ENCODE results near the gene GNAI2.

GNAI2 gene

DNA sequence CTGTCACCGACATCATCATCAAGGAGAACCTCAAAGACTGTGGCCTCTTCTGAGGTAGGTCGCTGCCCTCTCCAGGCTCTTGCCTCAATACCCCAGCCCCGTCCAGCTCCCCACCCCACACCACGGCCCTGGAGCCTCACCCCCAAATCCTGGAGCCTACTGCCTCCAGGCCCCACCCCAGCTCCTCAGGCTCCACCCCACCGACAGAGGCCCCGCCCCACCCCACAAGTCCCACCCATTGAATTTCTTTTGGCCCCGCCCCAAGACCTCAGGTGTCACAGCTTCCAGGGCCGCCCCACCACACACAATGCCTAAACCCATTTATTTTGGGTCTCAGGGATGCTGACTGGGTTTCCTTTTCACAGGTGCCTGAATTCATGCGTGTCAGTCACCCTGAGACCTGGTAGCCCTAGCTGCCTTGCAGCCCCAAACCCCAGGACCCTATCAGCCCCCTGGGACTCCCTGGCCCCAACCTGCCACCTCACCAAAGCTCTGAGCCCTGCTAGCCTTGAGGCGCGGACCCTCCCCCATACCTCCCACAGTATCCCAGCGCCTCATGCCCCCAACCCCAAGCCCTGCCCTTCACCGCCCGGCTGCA, 41.0 kb upstream of the GNAI2 start:
- H3K9me3 Mint-ChIP-seq = no peaks in the 10 kb centered on the region
- no peak overlapping the region for H3K4me3 Mint-ChIP-seq
- peaks cover 14% of the 10 kb centered on the region for H3K27me3 Mint-ChIP-seq (ENCODE audit: low read depth)
- H3K36me3 Mint-ChIP-seq (ENCODE audit: low read depth) = no peaks in the 10 kb centered on the region
- H3K4me1 Mint-ChIP-seq = no peaks in the 10 kb centered on the region
- TF ChIP-seq, protein P1, sequence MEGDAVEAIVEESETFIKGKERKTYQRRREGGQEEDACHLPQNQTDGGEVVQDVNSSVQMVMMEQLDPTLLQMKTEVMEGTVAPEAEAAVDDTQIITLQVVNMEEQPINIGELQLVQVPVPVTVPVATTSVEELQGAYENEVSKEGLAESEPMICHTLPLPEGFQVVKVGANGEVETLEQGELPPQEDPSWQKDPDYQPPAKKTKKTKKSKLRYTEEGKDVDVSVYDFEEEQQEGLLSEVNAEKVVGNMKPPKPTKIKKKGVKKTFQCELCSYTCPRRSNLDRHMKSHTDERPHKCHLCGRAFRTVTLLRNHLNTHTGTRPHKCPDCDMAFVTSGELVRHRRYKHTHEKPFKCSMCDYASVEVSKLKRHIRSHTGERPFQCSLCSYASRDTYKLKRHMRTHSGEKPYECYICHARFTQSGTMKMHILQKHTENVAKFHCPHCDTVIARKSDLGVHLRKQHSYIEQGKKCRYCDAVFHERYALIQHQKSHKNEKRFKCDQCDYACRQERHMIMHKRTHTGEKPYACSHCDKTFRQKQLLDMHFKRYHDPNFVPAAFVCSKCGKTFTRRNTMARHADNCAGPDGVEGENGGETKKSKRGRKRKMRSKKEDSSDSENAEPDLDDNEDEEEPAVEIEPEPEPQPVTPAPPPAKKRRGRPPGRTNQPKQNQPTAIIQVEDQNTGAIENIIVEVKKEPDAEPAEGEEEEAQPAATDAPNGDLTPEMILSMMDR (IDR thresholded peaks at IDR 0.05; ENCODE audit: unreplicated experiment in 3 of 3) = no peak
- no peak overlapping the region for H3K27ac Mint-ChIP-seq

DNA sequence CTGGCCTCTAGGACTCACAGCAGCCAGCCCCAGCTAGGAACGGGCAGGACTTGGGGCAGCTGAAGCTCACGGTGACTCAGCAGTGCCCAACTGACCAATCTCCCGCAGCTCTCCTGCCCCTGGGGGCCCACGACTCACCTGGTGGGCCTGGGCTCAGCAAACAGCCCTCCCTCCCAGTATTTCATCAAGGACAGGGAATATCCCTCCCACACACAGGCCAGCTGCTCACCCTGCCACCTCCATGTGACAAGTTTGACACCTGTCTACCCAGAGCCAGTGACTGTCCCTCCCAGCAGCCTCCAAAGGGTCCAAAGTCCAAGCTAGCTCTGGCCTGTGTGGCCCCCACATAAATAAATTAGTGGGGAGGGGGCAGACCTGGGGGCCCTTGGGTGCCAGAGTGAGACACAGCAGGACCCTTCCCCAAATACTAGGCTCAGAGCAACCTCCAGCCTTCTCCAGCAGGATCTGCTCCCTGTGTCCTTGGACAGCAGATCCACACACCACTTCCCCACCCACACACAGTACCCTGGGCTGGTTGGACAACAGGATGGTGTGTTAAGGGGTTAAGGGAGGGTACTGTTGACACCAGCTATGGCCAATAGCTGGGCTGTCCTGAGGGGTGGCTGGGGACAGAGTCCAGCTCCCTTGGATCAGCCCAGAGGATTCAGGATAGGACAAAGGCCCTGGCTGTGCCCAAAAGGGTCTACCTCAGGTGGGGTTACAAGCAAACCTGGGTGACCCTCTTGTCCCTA, 40.3 kb upstream of the GNAI2 start:
- Mint-ChIP-seq H3K4me1 (no peaks in the 10 kb centered on the region), H3K9me3 (no peaks in the 10 kb centered on the region), H3K27me3 (ENCODE audit: low read depth) (peaks cover 15% of the 10 kb centered on the region), H3K4me3 (no peak overlapping the region), H3K36me3 (ENCODE audit: low read depth) (no peaks in the 10 kb centered on the region), H3K27ac (no peak overlapping the region)
- TF ChIP-seq, protein P1 (IDR thresholded peaks at IDR 0.05; ENCODE audit: unreplicated experiment in 3 of 3) = no peak

DNA sequence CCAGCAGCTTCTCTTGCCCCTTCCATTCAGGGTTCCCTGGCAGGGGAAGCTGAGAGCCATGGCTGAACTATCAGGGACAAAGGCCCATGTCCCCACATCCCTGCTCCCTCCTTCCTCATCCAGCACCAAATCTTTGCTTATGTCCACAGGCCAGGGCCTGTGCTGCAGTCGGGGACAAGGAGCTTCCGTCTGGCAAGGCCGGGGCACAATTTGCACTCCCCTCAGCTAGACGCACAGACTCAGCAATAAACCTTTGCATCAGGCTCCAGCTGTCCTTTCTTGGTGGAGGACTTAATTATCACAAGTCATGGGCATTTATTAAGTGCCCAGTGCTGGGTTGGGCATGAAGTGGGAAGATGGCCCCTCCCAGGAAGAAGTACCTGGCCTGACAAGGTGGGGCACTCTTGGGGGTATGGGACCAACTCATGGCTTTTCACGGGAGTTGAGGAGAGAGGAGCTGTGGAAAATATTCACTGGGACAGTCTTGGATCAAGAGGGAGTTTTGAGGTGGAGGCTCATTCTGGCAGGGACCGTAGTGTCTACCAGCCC, 39.7 kb upstream of the GNAI2 start:
- Mint-ChIP-seq H3K9me3 (no peaks in the 10 kb centered on the region), H3K36me3 (ENCODE audit: low read depth) (no peaks in the 10 kb centered on the region), H3K27me3 (ENCODE audit: low read depth) (peaks cover 21% of the 10 kb centered on the region), H3K4me1 (peaks cover 5% of the 10 kb centered on the region), H3K4me3 (no peak overlapping the region), H3K27ac (no peak overlapping the region)
- TF ChIP-seq, protein P1 (IDR thresholded peaks at IDR 0.05; ENCODE audit: unreplicated experiment in 3 of 3) = no peak

DNA sequence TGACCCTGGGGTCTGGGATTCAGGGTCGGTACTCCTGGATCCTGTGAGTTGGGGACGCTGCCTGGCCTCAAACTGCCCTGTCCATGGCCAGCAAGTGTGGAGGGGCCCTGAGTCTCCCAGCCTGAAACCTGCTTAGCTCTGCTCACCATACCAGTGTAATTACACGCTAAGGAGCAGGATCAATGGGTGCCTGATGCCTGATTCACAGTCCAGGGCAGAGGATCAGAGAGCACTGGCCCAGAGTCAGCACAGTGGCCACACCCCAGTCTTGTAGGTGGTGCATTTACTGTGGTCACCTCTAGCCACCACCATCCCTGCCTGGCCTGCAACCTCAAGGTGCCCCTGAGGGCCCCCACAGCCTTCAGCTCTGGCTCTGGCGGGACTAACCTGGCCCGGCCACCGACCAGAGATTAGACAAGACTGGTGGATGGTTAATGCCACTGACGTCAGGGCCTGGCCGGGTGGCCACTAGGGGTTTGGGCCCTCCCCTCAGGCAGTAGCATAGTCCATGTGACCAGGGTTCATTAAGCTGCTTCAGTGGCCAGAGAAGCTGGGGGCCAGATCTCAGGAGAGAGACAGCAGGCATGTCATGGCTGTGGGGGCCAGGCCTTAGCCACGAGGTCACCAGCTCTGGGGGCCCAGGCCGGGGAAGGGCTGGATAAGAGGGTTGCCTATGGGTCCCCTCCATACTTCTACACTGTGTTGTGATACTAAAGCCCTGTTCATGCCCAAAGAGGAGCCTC, 34.3 kb upstream of the GNAI2 start:
- Mint-ChIP-seq H3K9me3 (no peaks in the 10 kb centered on the region), H3K27me3 (ENCODE audit: low read depth) (peaks cover 36% of the 10 kb centered on the region), H3K36me3 (ENCODE audit: low read depth) (no peaks in the 10 kb centered on the region), H3K27ac (no peak overlapping the region), H3K4me3 (no peak overlapping the region), H3K4me1 (peaks cover 18% of the 10 kb centered on the region)
- TF ChIP-seq, protein P1 (IDR thresholded peaks at IDR 0.05; ENCODE audit: unreplicated experiment in 3 of 3) = no peak

DNA sequence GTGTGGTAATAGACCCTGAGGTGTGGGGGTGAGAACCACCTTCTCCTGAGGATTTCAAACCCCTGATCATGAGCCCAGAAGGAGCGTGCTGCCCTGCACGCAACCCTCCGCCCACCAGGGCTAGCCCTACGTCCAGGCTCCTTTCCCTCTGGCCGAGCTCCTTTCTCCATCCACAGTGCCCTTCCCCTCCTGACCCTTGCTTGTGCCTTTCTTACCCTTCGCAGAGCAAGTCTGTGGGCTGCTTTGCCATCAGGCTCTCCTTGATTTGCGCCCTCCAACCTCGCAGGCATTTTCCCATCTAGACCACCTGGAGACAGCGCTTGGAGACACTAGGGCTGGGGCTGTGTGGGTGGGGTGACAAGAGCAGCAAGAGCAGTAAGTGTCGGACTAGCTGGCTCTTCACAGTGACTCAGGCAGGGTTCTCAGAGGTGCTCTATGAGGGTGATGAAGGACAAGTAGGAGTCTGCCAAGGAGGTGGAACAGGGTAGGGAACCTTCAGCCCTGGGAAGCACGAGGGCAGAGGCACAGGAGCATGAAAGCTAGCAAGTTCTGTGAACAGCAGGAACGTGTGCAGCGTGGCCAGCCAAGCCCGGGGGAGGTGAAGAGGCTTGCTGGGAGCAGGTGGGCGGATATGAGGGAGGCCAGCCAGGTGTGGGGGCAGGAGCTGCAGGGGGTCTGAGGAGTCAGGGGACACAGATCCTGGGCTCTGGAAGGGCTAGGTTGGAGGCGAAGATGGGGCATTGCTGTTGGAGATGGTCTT, 33.5 kb upstream of the GNAI2 start:
- H3K36me3 Mint-ChIP-seq (ENCODE audit: low read depth) = no peaks in the 10 kb centered on the region
- peak overlapping the region; percentile 41 to 51 (median 45) for H3K4me3 Mint-ChIP-seq
- H3K9me3 Mint-ChIP-seq = no peaks in the 10 kb centered on the region

More for the DNA sequence above, 33.5 kb upstream of the GNAI2 start:
- peak overlapping the region; percentile 31 to 78 (median 48) for H3K27ac Mint-ChIP-seq
- H3K4me1 Mint-ChIP-seq = peaks cover 18% of the 10 kb centered on the region
- TF ChIP-seq, protein P1 (IDR thresholded peaks at IDR 0.05; ENCODE audit: unreplicated experiment in 3 of 3) = no peak
- H3K27me3 Mint-ChIP-seq (ENCODE audit: low read depth) = peaks cover 40% of the 10 kb centered on the region

All from nephron (organoid).